ENCODE results near the gene FAM169A.
"Not testable (repeated sequence)": the region's sequence is repeated elsewhere in the genome, so short reads cannot be mapped to it uniquely, and the experiment has no call there.

FAM169A gene

DNA sequence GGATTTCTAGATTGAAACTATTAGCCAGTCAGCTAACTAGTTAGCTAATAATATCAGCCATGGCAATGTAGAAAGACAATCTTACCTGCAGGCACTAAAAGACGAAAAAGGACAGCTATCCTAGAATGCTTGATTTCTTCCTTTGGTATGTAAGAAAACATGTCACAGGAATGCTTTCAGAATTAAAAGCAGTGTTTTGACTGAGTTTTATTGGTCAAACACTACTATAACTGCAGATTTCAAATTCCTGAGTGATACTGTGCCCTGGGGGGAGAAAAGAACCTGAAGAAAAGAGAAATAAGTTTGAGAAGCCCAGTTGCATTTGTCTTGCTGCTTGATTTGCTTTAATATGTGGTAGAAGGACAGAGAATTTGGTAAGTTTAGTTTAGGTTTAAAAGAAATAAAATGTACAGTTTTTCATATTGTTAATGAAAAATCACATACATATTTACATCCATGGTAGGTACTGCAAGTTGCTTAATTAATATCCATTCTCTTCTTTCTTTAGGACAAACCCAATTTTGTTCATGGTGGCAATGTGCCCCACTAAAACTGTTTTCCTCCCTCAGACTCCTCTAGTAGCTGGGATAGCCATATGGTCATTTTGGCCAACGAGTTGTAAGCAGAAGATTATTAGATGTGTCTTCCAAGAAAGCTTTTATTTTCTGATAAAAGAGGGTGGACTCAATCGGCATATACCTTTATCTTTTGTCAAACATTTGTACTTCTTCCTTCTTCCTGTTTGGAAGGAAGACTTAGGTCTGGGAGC, 4.3 kb upstream of the FAM169A start:
- DNase-seq (ENCODE audit: low read depth), result no peak

DNA sequence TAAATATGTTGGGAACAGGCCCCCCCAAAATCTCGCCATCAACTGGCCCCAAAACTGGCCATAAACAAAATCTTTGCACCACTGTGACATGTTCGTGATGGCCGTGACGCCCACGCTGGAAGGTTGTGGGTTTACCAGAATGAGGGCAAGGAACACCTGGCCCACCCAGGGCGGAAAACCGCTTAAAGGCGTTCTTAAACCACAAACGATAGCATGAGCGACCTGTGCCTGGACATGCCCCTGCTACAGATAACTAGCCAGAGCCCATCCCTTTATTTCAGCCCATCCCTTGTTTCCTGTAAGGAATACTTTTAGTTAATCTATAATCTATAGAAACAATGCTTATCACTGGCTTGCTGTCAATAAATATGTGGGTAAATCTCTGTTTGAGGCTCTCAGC, 3.2 kb upstream of the FAM169A start:
- DNase-seq (ENCODE audit: low read depth), result not testable (repeated sequence)

GRCh38 chr5:74866596-74867162, 492 bp upstream of the FAM169A start:
- DNase-seq (ENCODE audit: low read depth), result no peak

- no peak for DNase-seq (ENCODE audit: low read depth)
These were observed 857 bp downstream of the FAM169A start for GRCh38 chr5:74865256-74865803.

GRCh38 chr5:74864823-74865222, 1.4 kb downstream of the FAM169A start:
- DNase-seq (ENCODE audit: low read depth), result no peak

DNA sequence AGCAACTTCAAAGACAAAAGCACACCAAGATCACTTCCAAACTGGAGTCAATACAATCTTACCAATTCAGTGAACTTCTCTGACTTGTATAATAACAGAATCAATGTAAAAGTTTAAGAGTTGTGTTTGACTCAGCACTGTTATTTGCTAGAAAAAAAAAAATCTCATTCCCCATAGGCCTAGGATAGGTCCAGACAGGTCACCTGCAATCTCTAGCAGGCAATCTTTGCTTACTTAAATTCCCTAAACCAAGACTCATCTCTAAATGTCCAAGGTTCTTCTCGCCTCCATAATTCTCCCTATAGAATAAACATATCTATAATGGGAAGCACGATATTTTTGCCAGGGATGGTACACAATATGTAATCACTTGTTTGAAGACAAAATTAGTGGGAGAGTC, 2.5 kb downstream of the FAM169A start:
- no peak for DNase-seq (ENCODE audit: low read depth)

GRCh38 chr5:74862221-74862620, 4.0 kb downstream of the FAM169A start:
- DNase-seq (ENCODE audit: low read depth), result no peak

- DNase-seq (ENCODE audit: low read depth), result not testable (repeated sequence)
These were observed 9.2 kb downstream of the FAM169A start for GRCh38 chr5:74856975-74857374.

DNA sequence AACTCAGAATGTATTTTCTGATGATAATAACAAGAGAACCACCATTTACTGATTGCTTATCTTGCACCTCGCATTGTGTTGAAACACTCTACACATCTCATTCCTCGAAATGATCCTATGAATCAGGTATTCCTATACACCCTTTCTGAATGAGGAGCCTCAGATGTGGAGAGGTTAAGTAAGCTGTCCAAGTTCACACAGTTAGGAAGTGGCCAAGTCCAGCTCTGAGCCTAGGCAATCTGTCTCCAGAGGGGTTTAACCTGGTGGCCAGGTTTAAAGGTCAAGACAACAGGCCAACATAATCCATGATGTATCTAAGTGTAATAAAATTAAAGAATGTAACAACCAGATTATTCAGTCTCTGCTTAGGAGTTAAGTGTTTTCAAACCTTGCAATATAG, 12.9 kb downstream of the FAM169A start:
- no peak for DNase-seq (ENCODE audit: low read depth)

GRCh38 chr5:74851684-74852353, 14.4 kb downstream of the FAM169A start:
- DNase-seq (ENCODE audit: low read depth), result no peak

GRCh38 chr5:74850789-74851425, 15.3 kb downstream of the FAM169A start:
- DNase-seq (ENCODE audit: low read depth), result no peak

DNA sequence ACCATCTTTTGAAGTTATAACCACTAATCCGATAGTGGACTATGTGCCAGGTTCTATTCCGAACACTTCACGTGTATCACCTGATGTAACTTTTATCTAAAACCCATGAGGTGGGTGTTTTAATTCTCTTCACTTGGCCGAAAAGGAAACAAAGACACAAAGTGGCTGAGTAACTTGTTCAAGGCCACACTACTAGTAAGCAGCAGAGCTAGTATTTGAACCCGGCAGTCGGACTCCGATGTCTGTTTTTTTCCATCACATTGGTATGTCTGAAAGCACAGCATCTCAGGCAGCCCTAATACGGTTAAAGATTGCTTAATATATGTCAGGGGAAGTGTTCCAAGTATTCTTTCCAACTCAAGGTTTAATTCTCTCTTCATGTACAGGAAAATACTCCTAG, 16.2 kb downstream of the FAM169A start:
- no peak for DNase-seq (ENCODE audit: low read depth)

- DNase-seq (ENCODE audit: low read depth), result no peak
These were observed 17.6 kb downstream of the FAM169A start for GRCh38 chr5:74848553-74849025.

- no peak for DNase-seq (ENCODE audit: low read depth)
These were observed 27.0 kb downstream of the FAM169A start for GRCh38 chr5:74839229-74839628.

GRCh38 chr5:74838262-74838661, 27.9 kb downstream of the FAM169A start:
- no peak for DNase-seq (ENCODE audit: low read depth)

DNA sequence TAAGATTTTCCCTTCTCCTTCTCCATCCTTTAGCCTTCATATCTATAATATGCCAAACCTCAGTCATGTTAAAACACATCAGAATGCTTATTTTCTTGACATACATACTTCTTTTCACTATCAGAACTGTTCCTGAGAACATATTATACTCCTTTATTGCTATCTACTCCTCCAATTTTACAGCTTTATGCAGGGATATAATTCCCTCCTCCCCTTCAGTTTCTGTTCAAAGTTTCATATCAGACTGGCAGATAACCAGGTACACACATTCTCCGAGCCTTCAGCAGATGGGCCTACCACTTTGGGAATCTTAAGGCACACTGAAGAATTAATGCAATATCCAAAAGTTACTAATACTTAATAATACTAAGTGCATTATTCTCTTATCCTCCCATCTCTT, 29.1 kb downstream of the FAM169A start:
- no peak for DNase-seq (ENCODE audit: low read depth)

DNA sequence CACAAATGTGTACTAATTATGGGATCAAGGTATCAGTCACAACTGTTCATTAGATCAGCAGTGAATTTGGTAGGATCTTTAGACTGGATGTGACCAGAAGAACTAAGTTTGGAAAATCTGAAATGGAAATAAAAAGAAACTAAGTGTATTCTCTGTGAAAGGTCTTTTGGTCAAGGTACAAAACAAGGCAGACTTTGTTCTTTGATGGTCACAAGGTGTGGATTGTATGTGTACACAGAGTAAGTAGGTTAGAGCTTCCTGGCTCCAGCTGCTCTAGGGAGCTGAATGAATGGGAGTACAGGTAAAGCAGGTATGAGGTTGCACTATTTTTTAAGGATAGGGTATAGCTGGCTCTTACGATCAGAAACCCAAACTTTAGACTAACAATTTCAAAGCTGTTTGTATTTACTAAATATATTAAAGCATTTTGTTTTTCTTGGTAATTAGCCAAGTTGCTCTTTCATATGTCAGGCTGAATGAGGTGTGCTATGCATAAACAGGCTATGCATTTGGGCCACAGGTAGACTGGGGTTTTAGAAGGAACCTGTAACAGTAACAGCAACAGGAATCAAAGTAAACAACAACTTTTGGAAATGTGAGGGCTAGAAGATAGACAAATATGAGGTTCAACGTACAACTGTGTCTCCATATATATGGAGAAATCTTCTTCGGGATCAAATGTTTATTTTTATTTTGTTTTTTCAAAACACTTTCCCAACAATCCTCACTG, 32.5 kb downstream of the FAM169A start:
- no peak for DNase-seq (ENCODE audit: low read depth)

DNA sequence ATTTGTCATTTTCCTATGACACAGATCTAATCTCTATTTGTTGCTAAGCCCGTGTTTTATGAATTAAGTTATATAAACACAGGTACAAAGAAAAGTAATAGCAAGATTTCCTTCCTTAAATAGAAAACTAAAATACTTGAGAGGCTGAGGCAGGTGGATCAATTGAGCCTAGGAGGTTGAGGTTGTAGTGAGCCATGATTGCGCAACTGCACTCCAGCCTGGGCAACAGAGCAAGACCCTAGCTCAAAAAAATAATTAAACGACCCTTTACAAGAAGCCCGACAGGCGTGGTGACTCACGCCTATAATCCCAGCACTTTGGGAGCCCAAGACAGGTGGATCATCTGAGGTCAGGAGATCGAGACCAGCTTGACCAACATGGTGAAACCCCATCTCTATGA, 36.8 kb downstream of the FAM169A start:
- DNase-seq (ENCODE audit: low read depth), result no peak

DNA sequence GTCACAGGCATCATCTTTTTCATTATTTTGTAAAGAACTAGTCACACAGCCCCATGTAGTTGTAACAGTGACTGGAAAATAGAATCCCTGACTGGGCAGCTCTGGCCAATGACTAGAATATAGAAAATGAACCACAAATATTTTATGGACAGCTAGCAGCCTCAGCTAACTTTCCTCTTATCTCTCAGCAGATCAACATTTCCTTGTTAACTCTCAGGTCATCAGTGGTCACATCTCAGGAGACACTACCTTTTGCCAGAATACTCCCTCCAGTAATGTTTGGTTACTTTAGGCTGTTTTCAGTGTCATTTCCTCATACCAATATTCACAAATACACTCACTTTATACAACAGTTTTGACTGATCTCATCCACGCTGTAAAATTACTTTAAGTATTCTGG, 43.9 kb downstream of the FAM169A start:
- no peak for DNase-seq (ENCODE audit: low read depth)

DNA sequence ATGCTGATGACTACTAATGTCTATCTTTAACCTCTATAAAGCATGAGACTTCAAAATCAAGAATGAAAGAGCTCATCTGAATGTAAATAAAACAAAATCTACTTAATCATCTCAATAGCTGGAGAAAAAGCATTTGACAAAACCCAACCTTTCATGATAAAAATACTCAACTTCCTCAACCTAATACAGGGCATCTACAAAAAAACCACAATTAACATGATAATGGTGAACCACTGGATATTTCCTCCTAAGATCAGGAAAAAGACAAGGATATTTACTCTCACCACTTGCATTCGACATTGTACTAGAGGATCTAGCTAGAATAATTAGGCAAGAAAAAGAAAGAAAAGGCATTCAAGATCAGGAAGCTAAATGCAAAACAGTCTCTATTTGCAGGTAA, 49.3 kb downstream of the FAM169A start:
- no peak for DNase-seq (ENCODE audit: low read depth)

DNA sequence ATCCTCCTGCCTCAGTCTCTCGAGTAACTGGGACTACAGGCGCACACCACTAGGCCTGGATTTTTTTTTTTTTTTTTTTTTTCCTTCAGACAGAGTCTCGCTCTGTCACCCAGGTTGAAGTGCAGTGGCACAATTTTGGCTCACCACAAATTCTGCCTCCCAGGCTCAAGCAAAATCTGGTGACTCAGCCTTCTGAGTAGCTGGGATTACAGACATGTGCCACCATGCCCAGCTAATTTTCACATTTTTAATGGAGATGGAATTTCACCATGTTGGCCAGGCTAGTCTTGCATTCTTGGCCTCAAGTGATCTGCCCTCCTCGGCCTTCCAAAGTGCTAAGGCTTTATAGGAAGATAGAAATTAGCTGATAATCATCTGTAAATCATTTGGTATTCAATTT, 55.3 kb downstream of the FAM169A start:
- no peak for DNase-seq (ENCODE audit: low read depth)

DNA sequence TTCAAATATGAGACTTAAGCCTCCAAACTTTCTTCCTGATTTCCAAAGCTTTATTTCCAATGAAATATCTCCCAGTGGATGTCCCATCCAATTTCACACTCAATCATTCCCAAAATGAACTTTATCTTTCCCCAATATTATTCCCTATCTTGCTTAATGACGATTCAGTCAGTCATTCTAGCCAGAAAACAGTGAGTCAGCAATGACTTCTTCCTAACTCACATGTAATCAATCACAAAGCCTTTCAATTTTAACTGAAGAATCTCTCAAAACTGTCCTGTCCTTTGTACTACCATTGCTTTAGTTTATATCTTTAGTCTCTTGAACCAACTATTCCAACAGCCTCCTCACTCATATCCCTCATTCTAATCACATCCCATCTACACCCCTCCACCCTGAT, 64.2 kb downstream of the FAM169A start:
- DNase-seq (ENCODE audit: low read depth), result no peak

All from stimulated activated CD8-positive, alpha-beta memory T cell treated with anti-CD3 and anti-CD28 coated beads, Interleukin-12 subunit alpha, Interleukin-12 subunit beta, amount 100 ng/mL, for 4 hours (primary cell).